ENCODE measurements around the gene GATM.

The GATM gene

DNA sequence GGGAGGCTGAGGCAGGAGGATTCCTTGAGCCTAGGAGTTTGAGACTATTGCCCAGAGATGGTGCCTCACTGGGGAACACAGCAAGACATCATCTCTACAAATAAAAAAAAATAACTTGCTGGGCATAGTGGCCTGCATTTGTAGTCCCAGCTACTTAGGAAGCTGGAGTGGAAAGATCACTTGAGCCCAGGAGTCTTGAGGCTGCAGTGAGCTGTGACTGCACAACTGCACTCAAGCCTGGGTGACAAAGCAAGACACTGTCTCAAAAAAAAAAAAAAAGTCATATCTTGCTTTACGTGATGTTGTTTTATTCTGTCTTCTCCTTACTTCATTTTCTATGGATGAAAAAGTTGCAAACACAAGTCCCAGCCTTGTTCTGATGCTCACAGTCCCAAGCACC is 14.1 kb downstream of the GATM start:
- no peak for DNase-seq (ENCODE audit: low read depth)
- TF ChIP-seq, protein P1, sequence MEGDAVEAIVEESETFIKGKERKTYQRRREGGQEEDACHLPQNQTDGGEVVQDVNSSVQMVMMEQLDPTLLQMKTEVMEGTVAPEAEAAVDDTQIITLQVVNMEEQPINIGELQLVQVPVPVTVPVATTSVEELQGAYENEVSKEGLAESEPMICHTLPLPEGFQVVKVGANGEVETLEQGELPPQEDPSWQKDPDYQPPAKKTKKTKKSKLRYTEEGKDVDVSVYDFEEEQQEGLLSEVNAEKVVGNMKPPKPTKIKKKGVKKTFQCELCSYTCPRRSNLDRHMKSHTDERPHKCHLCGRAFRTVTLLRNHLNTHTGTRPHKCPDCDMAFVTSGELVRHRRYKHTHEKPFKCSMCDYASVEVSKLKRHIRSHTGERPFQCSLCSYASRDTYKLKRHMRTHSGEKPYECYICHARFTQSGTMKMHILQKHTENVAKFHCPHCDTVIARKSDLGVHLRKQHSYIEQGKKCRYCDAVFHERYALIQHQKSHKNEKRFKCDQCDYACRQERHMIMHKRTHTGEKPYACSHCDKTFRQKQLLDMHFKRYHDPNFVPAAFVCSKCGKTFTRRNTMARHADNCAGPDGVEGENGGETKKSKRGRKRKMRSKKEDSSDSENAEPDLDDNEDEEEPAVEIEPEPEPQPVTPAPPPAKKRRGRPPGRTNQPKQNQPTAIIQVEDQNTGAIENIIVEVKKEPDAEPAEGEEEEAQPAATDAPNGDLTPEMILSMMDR (conservative IDR thresholded peaks at IDR 0.05; ENCODE audit: low read depth, low read length) = no peak
- H3K4me3 ChIP-seq (ENCODE audit: low read depth, low read length) = no peak overlapping the region

DNA sequence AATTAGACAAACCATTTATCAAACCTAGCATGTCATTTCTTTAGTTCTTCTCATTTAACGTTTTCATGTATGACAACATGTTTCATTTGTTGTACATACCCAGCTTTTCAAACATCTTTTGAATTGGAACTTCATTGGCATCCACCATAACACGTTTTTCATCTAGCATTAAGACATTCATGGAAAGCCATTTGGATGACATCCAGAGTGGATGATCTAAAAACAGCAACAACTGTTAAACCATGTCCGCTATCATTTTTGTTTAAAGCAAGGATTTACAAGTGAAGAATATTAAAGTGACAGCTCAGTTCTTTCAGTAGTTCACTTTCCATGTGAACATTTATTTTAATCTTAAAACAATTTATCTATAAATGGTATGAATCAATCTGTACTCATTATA is 14.5 kb downstream of the GATM start:
- no peak for DNase-seq (ENCODE audit: low read depth)
- TF ChIP-seq, protein P1 (conservative IDR thresholded peaks at IDR 0.05; ENCODE audit: low read depth, low read length) = no peak
- no peak overlapping the region for H3K4me3 ChIP-seq (ENCODE audit: low read depth, low read length)

DNA sequence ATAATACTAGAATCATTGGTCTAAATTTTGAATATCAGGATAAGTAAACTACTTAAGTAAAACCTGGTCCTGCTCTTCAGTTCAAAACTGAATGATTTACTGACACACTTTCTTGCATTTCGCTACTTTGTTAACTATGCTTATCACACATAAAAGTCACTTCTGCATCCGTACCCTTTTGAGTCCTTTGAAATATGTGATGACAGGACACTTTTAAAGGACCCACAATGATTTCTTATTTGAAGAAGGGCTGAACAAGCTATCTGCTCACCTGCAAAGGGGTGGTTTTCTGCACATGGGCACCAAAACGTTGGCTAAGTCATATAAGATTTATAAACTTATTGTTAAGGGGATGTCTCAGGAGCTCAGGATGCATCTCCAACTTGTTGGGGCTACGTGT is 15.0 kb downstream of the GATM start:
- DNase-seq (ENCODE audit: low read depth) = no peak
- no peak overlapping the region for H3K4me3 ChIP-seq (ENCODE audit: low read depth, low read length)
- TF ChIP-seq, protein P1 (conservative IDR thresholded peaks at IDR 0.05; ENCODE audit: low read depth, low read length) = no peak

GRCh38 chr15:45362419-45362818 is 15.9 kb downstream of the GATM start:
- H3K4me3 ChIP-seq (ENCODE audit: low read depth, low read length) = no peak overlapping the region
- TF ChIP-seq, protein P1 (conservative IDR thresholded peaks at IDR 0.05; ENCODE audit: low read depth, low read length) = no peak
- no peak for DNase-seq (ENCODE audit: low read depth)

GRCh38 chr15:45361878-45362277 is 16.5 kb downstream of the GATM start:
- no peak for DNase-seq (ENCODE audit: low read depth)
- TF ChIP-seq, protein P1 (conservative IDR thresholded peaks at IDR 0.05; ENCODE audit: low read depth, low read length) = no peak

DNA sequence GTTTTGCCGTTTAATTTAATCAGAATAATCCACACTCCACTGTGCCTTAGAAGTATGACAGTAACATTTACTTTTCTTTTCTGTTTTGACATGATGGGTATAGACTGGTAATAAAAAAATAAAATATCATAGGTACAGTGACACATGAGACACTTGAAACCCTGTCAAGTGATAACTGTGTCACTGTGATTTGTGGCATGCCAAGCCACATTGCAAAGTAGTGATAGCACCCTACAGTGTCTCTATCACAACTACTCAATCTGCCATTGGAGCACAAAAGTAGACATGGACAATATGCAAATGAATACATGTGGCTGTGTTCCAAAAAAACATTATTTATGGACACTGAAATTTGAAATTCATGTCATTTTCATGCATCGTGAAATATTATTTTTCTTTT is 22.5 kb downstream of the GATM start:
- no peak for DNase-seq (ENCODE audit: low read depth)
- H3K4me3 ChIP-seq (ENCODE audit: low read depth, low read length) = no peak overlapping the region
- TF ChIP-seq, protein P1 (conservative IDR thresholded peaks at IDR 0.05; ENCODE audit: low read depth, low read length) = no peak

More at GRCh38 chr15:45361878-45362277, 16.5 kb downstream of the GATM start:
- H3K4me3 ChIP-seq (ENCODE audit: low read depth, low read length) = no peak overlapping the region

- TF ChIP-seq, protein P1 (conservative IDR thresholded peaks at IDR 0.05; ENCODE audit: low read depth, low read length) = no peak
- no peak for DNase-seq (ENCODE audit: low read depth)
Observed at GRCh38 chr15:45354711-45355110, 23.6 kb downstream of the GATM start.

More at GRCh38 chr15:45354711-45355110, 23.6 kb downstream of the GATM start:
- no peak overlapping the region for H3K4me3 ChIP-seq (ENCODE audit: low read depth, low read length)

Data from choroid plexus epithelial cell (primary cell).